Mucosa of descending colon (tissue), 3 donors: ENCODE data around the gene PRRT2. TPM values are rescaled to one million over a fixed set of nuclear protein-coding genes. Genes with fewer than 3 reads are reported as not detected.

Experiments
- ATAC-seq: fragments of 200-7000 bp; cut with Tn5 transposase; one replicate; pipeline ENCODE4 v1.9.1; 2020; ENCODE audit warnings: mild to moderate bottlenecking, moderate library complexity
- DNase-seq, 3 donors: peaks; one replicate each; pipeline ENCODE4 v3.0.0-alpha.2; 2020
- H3K36me3 ChIP-seq: fragments of 200-600 bp; one replicate; pipeline ENCODE4 v1.8.0; 2021; ENCODE audit warnings: low read depth, mild to moderate bottlenecking
- H3K4me1 ChIP-seq: fragments of 200-600 bp; one replicate; pipeline ENCODE4 v1.8.0; 2021; ENCODE audit warnings: low read depth, mild to moderate bottlenecking
- H3K4me3 ChIP-seq: fragments of 200-600 bp; one replicate; pipeline ENCODE4 v1.8.0; 2021; ENCODE audit warnings: mild to moderate bottlenecking
- H3K9me3 ChIP-seq: fragments of 200-600 bp; one replicate; pipeline ENCODE4 v1.8.0; 2021; ENCODE audit warnings: mild to moderate bottlenecking
- CTCF ChIP-seq: fragments of 200-600 bp; IDR thresholded peaks from one replicate; pipeline ENCODE4 v1.8.0; 2022; ENCODE audit warnings: antibody characterized with exemption, mild to moderate bottlenecking
- intact Hi-C, 2 donors: fragments of 100-400 bp; cut with DNase I in 1 of 2; cut with micrococcal nuclease in 1 of 2; formaldehyde crosslinking; loops; one replicate each; pipeline versions ENCODE4 v1.11.0 to v1.11.1; 2022; cut with DNase I, micrococcal nuclease
- total RNA-seq, 3 donors: library from RNA; stranded (reverse); fragmentation: NEBNext Ultra II Directional in 2 of 3; extraction: Animal tissue kit (Norgen Biotek cat#: 25700) in 2 of 3; gene quantifications; one replicate each; pipeline versions ENCODE4 v1.2.1 to v1.2.4, GENCODE V29; 2021 to 2023
- donor health status: DM: no; HTN: no; CAD: no; lungs with moderate emphysema.
- donor health status: DM: no; HTN: no; CAD: no.
- donor health status: DM: no; HTN: yes; CAD: no.

The PRRT2 gene
- total RNA-seq, 3 donors from 2014 or later: 0.81 to 15.2 (median 0.94) TPM

GRCh38 chr16:29809850-29810698 is 1.9 kb upstream of the PRRT2 start:
- H3K4me1 ChIP-seq: peaks cover 56% of the 10 kb centered on the region
- TF ChIP-seq CTCF: no peak
- no peaks in the 10 kb centered on the region for H3K9me3 ChIP-seq
- H3K4me3 ChIP-seq: no peak overlapping the region
- DNase-seq: peak; percentile 33 to 74 (median 57)
- no peak for ATAC-seq
- intact Hi-C loops: no loop called here
- no peaks in the 10 kb centered on the region for H3K36me3 ChIP-seq

GRCh38 chr16:29810699-29811169 is 1.3 kb upstream of the PRRT2 start:
- no peak overlapping the region for H3K4me3 ChIP-seq
- intact Hi-C loops: no loop called here
- ATAC-seq: no peak
- no peaks in the 10 kb centered on the region for H3K36me3 ChIP-seq
- peaks cover 60% of the 10 kb centered on the region for H3K4me1 ChIP-seq
- no peak for TF ChIP-seq CTCF
- no peaks in the 10 kb centered on the region for H3K9me3 ChIP-seq
- peak in 1 of 3 donors; percentile 53 for DNase-seq

GRCh38 chr16:29811170-29811895 is 660 bp upstream of the PRRT2 start:
- intact Hi-C loops: no loop called here
- Histone ChIP-seq H3K9me3 (no peaks in the 10 kb centered on the region), H3K4me3 (peak overlapping the region; percentile 6), H3K4me1 (peaks cover 60% of the 10 kb centered on the region), H3K36me3 (no peaks in the 10 kb centered on the region)
- DNase-seq: peak; percentile 95 to 97 (median 96)
- TF ChIP-seq CTCF: no peak
- peak; percentile 60 for ATAC-seq

- intact Hi-C loops: no loop called here
- DNase-seq: peak in 1 of 3 donors; percentile 43
- peaks cover 69% of the 10 kb centered on the region for H3K4me1 ChIP-seq
- no peaks in the 10 kb centered on the region for H3K36me3 ChIP-seq
- H3K9me3 ChIP-seq: no peaks in the 10 kb centered on the region
- no peak for ATAC-seq
- no peak for TF ChIP-seq CTCF
- no peak overlapping the region for H3K4me3 ChIP-seq
Measured at GRCh38 chr16:29812754-29813643, 1.0 kb downstream of the PRRT2 start.
